ENCODE measurements around the gene SSC4D.
A peak's percentile ranks its signal among the peaks of the same experiment; 100 is the strongest.
"Not testable (repeated sequence)": the region's sequence is repeated elsewhere in the genome, so short reads cannot be mapped to it uniquely, and the experiment has no call there.

Gene SSC4D

DNA sequence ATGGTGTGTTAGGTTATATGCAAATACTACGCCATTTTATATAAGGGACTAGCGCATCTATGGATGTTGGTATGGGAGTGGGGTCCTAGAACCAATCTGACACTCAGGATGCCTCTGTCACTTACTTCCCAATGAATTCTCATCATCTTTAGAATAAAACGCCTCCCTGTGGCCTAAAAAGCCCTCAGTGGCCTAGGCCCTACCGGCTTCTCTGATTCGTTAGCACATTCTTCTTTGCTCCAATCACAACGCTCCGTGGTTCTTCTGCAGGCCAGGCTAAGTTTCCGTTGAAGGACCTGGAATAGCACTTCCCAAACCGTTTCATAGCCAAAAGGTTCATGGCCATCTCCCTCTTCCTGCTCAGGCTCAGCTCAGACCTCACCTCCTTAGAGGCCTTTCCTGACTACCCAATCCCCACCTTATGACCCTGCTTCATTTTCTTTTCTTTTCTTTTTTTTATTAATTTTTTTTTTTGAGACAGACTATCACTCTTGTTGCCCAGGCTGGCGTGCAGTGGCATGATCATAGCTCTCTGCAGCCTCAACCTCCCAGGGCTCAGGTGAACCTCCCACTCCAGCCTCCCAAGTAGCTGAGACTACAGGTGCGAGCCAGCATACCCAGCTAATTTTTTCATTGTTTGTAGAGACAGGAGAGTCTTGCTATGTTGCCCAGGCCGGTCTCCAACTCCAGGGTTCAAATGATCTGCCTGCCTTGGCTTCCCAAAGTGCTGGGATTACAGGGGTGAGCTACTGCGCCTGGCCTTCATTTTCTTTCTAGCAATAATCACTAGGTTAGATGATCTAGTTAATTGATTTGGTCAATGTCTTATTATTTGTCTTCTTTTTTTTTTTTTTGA, 26.2 kb downstream of the SSC4D start:
- no peak for DNase-seq (ENCODE audit: low read depth in 2 of 2)

DNA sequence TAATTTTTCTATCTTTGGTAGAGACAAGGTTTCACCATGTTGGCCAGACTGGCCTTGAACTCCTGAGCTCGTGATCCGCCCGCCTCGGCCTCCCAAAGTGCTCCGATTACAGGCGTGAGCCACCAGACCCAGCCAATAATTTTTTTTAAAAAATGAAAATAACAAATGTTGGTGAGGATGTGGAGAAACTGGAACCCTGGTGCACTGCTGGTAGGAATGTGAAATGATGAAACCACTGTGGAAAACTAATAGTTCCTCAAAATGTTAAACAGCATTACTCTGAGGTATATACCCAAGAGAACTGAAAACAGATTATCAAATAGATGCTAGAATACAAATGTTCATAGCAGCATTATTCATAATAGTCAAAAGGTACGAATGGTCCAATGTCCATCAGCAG, 27.7 kb downstream of the SSC4D start:
- no peak for DNase-seq (ENCODE audit: low read depth in 2 of 2)

GRCh38 chr7:76380623-76380966, 28.9 kb downstream of the SSC4D start:
- no peak for DNase-seq (ENCODE audit: low read depth in 2 of 2)

DNA sequence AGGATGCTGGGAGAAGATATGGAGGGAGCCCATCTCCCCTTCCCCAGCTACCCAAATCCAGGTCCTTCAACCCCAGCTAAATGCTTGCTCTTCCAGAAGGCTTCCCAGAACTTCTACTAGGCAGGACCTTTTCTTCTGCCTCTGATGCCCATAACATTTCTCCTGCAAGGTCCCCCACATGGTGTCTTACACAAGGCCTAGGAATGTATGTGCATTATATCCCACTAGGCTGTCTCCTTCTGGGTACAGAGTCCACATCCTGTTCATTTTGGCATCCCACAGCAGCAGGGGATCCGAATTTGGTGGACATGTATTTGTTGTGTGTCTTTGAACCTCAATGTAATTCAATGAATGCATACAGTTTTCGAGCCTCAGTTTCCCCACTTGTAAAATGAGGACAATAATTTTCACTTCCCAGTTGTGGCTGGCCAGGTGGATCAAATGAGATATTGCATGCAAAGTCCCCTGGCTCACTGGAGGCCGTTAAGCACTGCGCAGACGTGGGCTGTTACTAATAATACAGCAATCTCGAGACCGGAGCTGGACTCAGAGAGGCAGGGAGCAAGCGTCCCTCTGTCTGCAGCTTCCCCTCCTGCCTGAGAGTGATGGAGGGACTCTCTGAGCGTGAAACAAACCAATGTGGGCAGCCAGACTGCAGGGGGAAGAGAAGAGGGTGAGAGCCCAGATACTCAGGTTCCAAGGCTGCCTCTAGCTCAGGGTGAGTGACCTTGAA, 32.1 kb downstream of the SSC4D start:
- DNase-seq (ENCODE audit: low read depth in 2 of 2): no peak

DNA sequence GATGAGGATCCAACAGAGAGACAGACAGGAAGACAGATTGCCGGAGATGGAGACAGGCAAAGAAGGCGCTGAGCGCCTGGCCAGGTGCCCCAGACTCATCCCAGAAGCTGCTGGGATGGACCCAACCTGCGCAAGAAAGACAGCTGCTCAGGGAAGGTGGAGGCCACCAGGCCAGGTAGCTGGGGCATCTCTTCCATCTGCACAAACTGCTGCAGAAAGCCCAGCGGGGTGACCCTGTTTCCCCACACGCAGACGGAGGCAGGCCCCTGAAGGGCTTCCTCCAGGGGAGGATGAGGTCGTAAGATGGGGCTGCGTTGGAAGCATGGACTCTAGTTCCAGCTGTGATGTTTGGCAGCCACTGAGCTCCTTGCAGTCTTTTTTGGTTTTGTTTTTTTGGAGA, 34.2 kb downstream of the SSC4D start:
- DNase-seq (ENCODE audit: low read depth in 2 of 2): no peak

DNA sequence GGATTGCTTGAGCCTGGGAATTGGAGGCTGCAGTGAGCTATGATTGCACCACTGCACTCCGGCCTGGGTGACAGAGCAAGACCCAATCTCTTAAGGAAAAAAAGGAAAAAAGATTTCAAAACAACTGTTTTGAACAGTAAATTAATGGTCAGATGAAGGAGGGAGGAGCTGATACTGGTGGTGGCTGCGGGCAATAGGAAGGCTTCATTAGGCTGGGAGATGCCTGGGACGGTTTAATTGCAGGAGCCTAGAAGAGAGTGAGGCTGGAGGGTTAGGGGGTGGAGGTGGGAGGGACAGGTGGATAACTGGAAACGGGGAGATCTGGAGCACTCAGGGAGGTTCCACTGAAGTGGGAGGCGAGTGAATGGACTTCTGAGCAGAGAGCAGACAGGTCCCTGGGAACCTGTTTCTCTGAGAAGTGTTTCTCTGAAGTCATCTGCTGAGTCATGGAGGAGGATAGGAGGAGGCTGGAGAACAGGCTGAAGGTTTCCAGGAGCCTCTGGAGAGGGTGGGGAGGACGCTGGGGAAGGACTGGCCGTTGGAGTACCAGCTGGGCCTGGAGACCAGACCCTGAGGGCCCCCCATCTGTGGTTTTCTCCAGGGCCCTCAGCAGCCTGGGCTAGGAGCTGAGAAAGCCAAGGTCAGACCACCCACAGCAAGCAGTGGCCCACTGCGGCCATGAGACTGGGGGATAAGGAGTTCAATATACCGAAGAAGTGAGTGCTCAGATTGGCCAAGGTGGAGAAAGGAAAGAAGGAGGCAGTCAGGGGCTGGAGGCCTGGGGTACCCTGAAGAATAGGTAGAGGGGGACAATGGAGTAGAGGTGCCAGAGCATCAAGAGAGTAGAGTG, 36.3 kb downstream of the SSC4D start:
- DNase-seq (ENCODE audit: low read depth in 2 of 2): no peak

DNA sequence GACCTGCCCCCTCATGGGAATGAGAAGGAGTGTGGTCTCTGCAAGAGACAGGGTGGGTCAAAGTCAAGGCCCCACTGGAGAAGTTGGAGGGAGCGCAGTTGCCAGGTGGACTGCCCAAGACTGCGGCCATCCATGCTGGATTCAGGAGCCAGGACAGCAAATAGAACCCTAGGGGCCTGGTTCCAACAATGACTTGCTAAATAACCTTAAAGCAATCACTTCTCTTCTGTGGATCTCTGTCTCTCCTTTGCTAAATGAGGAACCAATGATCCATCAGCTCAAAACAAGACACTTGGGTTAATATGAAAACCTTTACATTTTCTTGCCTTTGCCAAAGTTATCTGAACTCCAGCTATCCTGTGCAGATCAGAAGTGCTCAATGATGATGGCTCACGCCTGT, 38.1 kb downstream of the SSC4D start:
- no peak for DNase-seq (ENCODE audit: low read depth in 2 of 2)

DNA sequence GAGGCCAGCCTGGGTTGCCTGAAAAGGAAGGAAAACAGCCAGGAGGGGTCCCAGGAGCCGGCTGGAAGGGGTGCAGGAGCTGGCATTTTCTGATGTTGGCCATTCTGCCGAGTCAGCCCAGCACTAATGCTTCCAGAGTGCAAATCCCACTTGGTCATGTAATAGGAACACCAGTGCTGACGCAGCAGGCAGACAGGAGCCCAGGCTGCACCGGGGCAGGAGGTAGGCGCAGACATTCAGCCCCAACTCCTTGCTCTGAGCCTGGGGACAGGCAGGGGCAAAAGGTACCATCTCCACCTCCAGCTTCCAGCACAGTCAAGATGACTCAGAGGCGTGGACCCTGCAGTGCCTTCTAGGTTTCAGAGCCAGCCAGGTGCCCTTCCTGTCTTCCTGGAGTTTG, 40.5 kb downstream of the SSC4D start:
- DNase-seq (ENCODE audit: low read depth in 2 of 2): no peak

DNA sequence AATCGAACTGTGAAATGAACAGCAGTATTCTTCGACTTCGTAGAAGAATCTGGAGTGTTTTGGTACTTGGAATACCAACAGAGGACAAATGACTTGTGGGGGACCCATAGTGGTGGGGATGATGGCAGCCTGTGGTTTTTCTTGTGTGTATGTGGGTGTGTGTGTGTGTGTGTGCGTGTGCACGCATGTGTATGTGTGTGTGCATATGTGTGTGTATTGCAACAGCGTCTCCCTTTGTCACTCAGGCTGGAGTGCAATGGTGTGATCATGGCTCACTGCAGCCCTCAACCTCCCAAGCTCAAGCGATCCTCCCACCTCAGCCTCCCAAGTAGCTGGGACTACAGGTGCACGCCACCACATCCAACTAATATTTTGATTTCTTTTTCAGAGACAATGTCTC, 41.3 kb downstream of the SSC4D start:
- DNase-seq (ENCODE audit: low read depth in 2 of 2): no peak

GRCh38 chr7:76364198-76364584, 45.3 kb downstream of the SSC4D start:
- DNase-seq (ENCODE audit: low read depth in 2 of 2): no peak

- not testable (repeated sequence) for DNase-seq (ENCODE audit: low read depth in 2 of 2)
Measured at GRCh38 chr7:76363754-76364153, 45.7 kb downstream of the SSC4D start.

DNA sequence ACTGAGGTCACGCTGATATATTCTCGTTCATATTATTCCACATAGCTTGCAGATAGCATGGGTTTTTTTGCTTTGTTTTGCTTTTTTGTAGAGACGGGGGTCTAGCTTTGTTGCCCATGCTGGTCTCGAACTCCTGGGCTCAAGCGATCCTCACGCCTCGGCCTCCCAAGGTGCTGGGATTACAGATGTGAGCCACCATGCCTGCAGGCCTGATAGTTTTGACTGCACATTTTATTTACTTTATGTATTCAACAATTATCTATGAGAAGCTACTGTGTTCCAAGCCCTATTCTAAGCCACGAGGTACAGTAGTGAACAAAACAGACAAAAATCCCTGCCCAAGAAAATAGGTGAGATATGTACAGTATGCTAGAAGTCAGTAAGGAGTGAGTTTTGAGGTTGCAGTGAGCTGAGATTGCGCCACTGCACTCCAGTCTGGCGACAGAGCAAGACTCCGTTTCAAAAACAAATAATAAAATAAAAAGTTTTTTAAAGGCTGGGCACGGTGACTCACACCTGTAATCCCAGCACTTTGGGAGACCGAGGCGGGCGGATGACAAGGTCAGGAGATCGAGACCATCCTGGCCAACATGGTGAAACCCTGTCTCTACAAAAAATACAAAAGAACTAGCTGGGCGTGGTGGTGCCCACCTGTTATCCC, 49.4 kb downstream of the SSC4D start:
- no peak for DNase-seq (ENCODE audit: low read depth in 2 of 2)

DNA sequence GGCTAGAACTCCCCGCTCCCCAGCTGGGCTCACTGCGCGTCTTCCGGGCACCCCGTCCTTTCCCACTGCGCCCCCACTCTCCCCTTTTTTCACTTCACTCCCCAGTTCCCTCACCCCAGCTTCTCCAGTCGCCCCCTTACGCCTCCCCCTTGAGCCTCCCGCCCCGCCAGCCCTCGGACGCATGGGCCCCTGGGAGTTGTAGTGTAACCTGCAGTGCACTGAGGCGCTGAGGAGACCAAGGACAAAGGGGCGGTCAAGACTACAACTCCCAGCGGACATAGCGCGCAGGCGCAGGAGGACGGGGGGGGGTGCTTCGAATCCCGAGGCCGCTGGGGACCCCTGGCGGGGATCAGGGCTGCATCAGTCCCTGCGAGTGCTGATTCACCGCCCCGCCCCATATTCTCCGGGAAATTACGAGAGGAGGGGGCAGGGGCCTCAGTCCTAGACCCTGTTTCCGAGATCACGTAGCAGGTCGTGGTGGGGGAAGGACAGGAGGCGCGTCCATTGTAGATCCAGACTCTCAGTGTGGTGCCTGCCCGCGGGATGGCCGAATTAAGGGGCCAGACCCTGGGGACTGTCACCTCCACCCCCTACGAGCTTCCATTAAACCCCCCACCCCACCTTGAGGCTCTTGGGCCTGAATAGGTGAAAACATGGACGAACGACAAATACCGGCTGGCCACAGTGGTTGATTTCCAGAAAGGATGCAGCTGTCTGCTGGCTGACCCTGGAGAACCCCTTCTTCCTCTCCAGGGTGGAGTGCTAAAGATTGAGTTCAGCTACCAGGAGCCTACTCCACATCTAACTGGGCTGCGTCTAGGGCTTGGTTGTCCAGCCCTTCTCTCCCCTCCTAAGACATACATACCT, 50.2 kb downstream of the SSC4D start:
- DNase-seq (ENCODE audit: low read depth in 2 of 2): peak; percentile 93 to 94

GRCh38 chr7:76358481-76359110, 50.9 kb downstream of the SSC4D start, which contains the start of gene YWHAG:
Gene YWHAG, minus strand, starts transcription at chr7:76358991. Its CDS starts 183 bp downstream, at chr7:76358808.
- DNase-seq (ENCODE audit: low read depth in 2 of 2): peak; percentile 81 to 84

DNA sequence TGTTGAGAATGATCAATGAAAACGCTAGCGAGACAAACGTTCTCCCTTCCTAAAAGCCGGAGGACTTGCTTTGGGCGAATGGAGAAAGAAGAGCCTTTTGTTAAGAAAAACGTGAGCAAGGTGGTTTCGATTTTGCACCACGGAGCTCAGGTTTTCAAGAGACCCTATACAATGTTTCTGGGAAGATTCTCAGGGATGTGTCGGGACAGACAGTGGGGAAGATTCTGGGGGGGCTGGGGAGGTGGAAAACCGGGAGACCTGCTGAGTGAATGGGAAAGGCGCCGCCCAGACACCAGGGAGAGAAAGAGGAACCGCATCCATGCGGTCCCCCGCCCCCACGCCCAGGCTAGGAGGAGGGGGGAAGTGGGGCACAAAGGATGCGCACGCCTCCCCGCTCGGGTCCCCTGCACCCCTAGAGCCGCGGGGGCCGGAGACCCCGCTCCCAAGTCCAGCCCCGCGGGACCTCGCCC, 51.5 kb downstream of the SSC4D start:
- peak in 1 of 2 donors; percentile 10 for DNase-seq (ENCODE audit: low read depth in 2 of 2)

- DNase-seq (ENCODE audit: low read depth in 2 of 2): no peak
Measured at GRCh38 chr7:76357475-76358010, 52.0 kb downstream of the SSC4D start.

- no peak for DNase-seq (ENCODE audit: low read depth in 2 of 2)
Measured at GRCh38 chr7:76356823-76357222, 52.7 kb downstream of the SSC4D start.

GRCh38 chr7:76356115-76356514, 53.4 kb downstream of the SSC4D start:
- no peak for DNase-seq (ENCODE audit: low read depth in 2 of 2)

DNA sequence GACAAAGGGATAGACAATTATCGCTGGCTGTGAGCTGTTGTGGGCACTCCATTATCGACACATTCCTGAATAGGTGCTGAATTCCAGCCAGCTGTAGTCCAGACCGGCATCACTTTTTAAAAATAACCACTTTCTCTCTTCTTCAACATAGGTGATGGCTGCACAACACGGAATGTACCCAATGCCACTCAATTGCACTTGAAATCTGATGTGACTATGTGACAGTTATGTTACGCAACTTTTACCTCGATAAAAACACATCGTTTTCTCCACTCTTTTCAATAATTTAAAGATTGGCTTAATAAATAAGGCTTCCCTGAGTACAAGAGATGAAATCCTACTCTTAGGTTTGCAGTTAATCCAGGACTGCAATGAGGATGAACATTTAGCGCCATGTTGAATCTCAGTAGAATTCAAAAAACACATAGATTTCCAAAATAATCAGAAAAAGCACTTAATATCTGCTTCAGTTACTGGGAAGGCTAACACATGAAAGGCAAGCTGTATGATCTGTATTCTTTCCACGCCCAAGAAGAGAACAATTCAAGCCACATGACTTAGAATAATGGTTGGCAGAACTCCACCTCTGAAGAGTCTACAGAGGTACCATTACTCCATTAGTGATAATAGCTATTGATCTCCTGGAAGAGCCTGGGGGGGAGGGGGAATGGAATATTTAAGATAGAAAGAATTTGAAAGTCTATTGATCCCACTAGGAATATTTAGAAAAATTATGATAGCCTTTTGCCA, 54.3 kb downstream of the SSC4D start:
- DNase-seq (ENCODE audit: low read depth in 2 of 2): no peak
